Large intestine (tissue), 3 donors: Measurements from ENCODE around the gene CUL1. TPM values are rescaled to one million over a fixed set of nuclear protein-coding genes. Genes with fewer than 3 reads are reported as not detected.

Experiments used
- DNase-seq, 2 donors: peaks; one replicate each; pipeline versions ENCODE4 v3.0.0 to v3.0.0-alpha.2; 2013
- H3K27ac ChIP-seq: one replicate; pipeline ENCODE4 v1.5.1; 2013; ENCODE audit warnings: low read length
- H3K27me3 ChIP-seq: 2 replicates; pipeline ENCODE4 v1.6.1; 2013; ENCODE audit warnings: low read length; ENCODE audit not compliant: control insufficient read depth, insufficient read depth
- H3K36me3 ChIP-seq: 2 replicates; pipeline ENCODE4 v1.6.1; 2013; ENCODE audit warnings: low read length; ENCODE audit not compliant: control insufficient read depth, insufficient read depth
- H3K4me1 ChIP-seq: one replicate; pipeline ENCODE4 v1.6.1; 2013; ENCODE audit warnings: low read length; ENCODE audit not compliant: control insufficient read depth, insufficient read depth
- H3K4me3 ChIP-seq: one replicate; pipeline ENCODE4 v1.5.1; 2013; ENCODE audit warnings: low read length
- H3K9me3 ChIP-seq: one replicate; pipeline ENCODE4 v1.6.1; 2013; ENCODE audit warnings: mild to moderate bottlenecking, low read depth, low read length, moderate library complexity; ENCODE audit not compliant: control insufficient read depth
- WGBS: methylation state at CpG from one replicate; pipeline ENCODE4 v1.1.5; 2013; ENCODE audit warnings: low lambda C conversion rate; ENCODE audit not compliant: insufficient coverage; 5-methylcytosine and 5-hydroxymethylcytosine counted together
- polyA plus RNA-seq: library from polyadenylated mRNA; unstranded; fragments of 120-200 nt; gene quantifications from one replicate; pipeline ENCODE4 v1.2.1, GENCODE V29; 2013

The CUL1 gene
- polyA plus RNA-seq, 1 donor = 43.7 TPM

- Histone ChIP-seq H3K4me1 (no peaks in the 10 kb centered on the region), H3K4me3 (no peak overlapping the region), H3K36me3 (peaks cover 60% of the 10 kb centered on the region), H3K27me3 (no peaks in the 10 kb centered on the region), H3K9me3 (no peaks in the 10 kb centered on the region), H3K27ac (no peak overlapping the region)
- no peak for DNase-seq
- no CpG with 5 or more reads among the region's 15 CpGs for WGBS
Observed at GRCh38 chr7:148783801-148784527, 85.3 kb downstream of the CUL1 start.

DNA sequence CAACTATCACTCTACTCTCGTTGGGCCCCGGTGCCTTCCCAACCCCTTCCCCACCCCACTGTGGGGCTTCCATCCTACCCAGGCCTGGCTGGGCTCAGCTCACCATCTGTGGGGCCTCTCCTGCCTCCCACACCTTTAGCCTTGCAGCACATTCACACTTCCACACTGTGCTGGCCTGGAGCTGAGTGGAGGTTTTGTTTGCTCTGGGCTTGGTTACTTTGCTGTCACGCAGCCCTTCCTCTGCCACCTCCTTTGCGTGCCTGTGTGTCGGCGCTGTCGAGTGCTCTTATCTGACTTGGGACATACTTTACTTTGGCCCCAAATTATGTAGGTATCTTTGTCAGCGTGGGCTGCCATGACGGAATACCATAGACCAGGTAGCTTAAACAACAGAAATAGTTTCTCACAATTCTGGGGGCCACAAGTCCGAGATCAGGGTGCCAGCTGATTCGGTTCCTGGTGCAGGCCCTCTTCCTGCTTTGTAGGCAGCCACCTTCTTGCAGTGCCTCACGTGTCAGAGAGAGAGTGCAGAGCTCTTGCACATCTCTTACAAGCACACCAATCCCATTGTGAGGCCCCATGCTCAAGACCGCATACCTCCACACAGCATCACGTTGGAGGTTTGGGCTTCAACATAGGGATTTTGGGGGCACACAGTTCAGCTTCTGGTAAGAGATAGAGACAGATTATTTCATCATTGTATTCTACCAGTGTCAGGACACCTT, 89.0 kb downstream of the CUL1 start:
- DNase-seq = no peak
- H3K36me3 ChIP-seq = peaks cover 75% of the 10 kb centered on the region
- no peaks in the 10 kb centered on the region for H3K4me1 ChIP-seq
- no peaks in the 10 kb centered on the region for H3K27me3 ChIP-seq
- H3K9me3 ChIP-seq = no peaks in the 10 kb centered on the region
- no CpG with 5 or more reads among the region's 14 CpGs for WGBS
- no peak overlapping the region for H3K4me3 ChIP-seq
- H3K27ac ChIP-seq = no peak overlapping the region

DNA sequence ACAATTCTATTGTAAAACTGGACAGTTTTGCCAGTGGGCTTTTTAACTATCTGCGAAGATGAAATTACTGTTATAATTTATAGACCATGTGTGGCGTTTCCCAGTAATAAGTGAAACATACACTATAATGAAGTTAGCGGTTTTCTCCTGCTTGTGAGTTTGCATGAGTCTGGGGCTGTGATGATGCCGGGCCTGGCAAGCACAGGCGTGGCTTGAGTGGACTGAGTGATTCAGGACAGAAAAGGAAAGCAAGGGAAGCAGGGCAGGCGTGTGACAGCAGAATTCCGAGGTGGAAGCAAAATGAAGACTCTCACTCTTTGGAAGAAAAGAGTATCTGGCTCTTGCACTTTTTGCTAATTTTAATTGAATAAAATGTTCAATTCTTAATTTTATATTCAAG, 90.5 kb downstream of the CUL1 start:
- Histone ChIP-seq H3K9me3 (no peaks in the 10 kb centered on the region), H3K27ac (no peak overlapping the region), H3K4me1 (no peaks in the 10 kb centered on the region), H3K36me3 (peaks cover 74% of the 10 kb centered on the region), H3K4me3 (no peak overlapping the region), H3K27me3 (no peaks in the 10 kb centered on the region)
- DNase-seq = no peak
- 100% methylated on average over 2 of the region's 7 CpGs for WGBS

- H3K36me3 ChIP-seq = peaks cover 79% of the 10 kb centered on the region
- no CpG with 5 or more reads among the region's 8 CpGs for WGBS
Observed at GRCh38 chr7:148790131-148790726, 91.5 kb downstream of the CUL1 start.

DNA sequence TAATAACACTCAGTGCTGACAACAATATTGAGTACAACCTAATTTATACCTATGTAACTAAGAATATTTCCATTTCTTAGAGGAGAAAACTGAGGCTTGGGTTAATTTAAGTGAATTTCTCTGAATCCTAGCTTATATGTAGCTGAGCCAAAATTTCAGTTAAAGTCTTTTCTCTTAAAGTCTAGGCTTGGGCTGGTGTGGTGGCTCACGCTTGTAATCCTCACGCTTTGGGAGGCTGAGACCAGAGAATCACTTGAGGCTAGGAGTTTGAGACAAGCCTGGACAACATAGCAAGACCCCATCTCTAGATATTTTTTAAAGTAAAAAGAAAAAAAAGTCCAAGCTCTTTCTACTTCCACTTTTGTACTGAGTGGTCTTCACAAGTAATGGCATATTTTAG, 92.1 kb downstream of the CUL1 start:
- no peak overlapping the region for H3K4me3 ChIP-seq
- H3K4me1 ChIP-seq = no peaks in the 10 kb centered on the region
- WGBS = 100% methylated on average over 1 of the region's 2 CpGs
- DNase-seq = no peak
- H3K9me3 ChIP-seq = no peaks in the 10 kb centered on the region
- no peak overlapping the region for H3K27ac ChIP-seq
- H3K36me3 ChIP-seq = peaks cover 77% of the 10 kb centered on the region
- H3K27me3 ChIP-seq = no peaks in the 10 kb centered on the region

More at GRCh38 chr7:148790131-148790726, 91.5 kb downstream of the CUL1 start:
- Histone ChIP-seq H3K4me1 (no peaks in the 10 kb centered on the region), H3K4me3 (no peak overlapping the region), H3K27ac (no peak overlapping the region), H3K27me3 (no peaks in the 10 kb centered on the region), H3K9me3 (no peaks in the 10 kb centered on the region)
- no peak for DNase-seq

GRCh38 chr7:148791546-148791945, 92.8 kb downstream of the CUL1 start:
- Histone ChIP-seq H3K4me1 (no peaks in the 10 kb centered on the region), H3K36me3 (peaks cover 78% of the 10 kb centered on the region), H3K27ac (no peak overlapping the region), H3K9me3 (no peaks in the 10 kb centered on the region), H3K27me3 (no peaks in the 10 kb centered on the region), H3K4me3 (no peak overlapping the region)
- DNase-seq = no peak
- WGBS = no CpG with 5 or more reads among the region's 15 CpGs

DNA sequence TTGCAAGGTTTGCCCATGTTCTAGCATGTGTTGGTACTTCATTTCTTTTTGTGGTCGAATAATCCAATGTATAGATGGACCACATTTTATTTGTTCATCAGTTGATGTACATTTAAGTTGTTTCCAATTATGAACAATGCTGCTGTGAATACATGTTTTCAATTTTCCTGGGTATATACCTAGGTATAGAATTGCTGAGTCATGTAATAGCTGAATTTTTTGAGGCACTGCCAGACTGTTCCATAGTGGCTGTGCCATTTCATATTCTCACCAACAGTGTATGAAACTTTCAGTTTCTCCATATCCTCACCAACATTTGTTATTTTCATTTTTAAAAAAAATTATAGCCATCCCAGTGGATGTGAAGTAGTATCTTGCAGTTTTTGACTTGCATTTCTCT, 94.9 kb downstream of the CUL1 start:
- H3K9me3 ChIP-seq = no peaks in the 10 kb centered on the region
- no peaks in the 10 kb centered on the region for H3K27me3 ChIP-seq
- H3K36me3 ChIP-seq = peaks cover 80% of the 10 kb centered on the region
- WGBS = no CpG with 5 or more reads among the region's 1 CpG
- no peaks in the 10 kb centered on the region for H3K4me1 ChIP-seq
- no peak overlapping the region for H3K27ac ChIP-seq
- no peak for DNase-seq
- no peak overlapping the region for H3K4me3 ChIP-seq

GRCh38 chr7:148794476-148794875, 95.8 kb downstream of the CUL1 start:
- H3K27ac ChIP-seq = no peak overlapping the region
- H3K4me3 ChIP-seq = no peak overlapping the region
- H3K36me3 ChIP-seq = peaks cover 82% of the 10 kb centered on the region
- DNase-seq = no peak
- H3K4me1 ChIP-seq = no peaks in the 10 kb centered on the region
- H3K27me3 ChIP-seq = no peaks in the 10 kb centered on the region
- no peaks in the 10 kb centered on the region for H3K9me3 ChIP-seq
- WGBS = 100% methylated on average over 1 of the region's 3 CpGs

- Histone ChIP-seq H3K9me3 (no peaks in the 10 kb centered on the region), H3K4me3 (no peak overlapping the region), H3K27me3 (no peaks in the 10 kb centered on the region), H3K36me3 (peaks cover 82% of the 10 kb centered on the region), H3K4me1 (no peaks in the 10 kb centered on the region), H3K27ac (no peak overlapping the region)
- no peak for DNase-seq
- no CpG with 5 or more reads among the region's 10 CpGs for WGBS
Observed at GRCh38 chr7:148796841-148797240, 98.1 kb downstream of the CUL1 start.

DNA sequence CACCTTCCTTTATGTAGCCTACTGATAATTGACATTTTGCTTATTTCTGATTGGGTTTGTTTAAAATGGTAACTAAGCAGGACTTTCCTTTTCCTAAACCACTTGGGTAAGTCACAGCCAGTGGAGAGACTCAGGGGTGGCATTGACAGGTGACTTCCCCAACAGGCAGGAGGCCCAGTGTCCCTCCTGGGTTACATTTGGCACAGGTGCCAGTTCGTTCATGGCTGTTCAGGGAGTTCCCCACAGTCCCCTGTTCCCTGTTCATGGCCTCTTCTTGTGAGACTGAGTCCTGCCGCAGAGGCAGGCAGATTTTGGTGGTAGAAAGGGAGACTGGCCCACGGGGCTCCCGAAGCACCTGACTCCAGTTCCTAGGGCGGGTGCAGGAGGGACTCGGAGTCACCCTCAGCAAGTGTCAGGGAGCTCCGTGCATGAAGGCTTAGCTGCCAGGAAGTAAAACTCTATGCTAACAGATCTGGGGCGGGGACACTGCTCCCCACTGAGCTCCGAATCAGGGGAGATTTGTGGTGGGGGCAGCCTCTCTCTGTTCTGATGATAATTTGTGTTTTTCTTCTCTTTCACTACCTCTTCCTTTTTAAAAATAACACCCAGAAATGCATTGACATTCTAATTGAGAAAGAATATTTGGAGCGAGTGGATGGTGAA, 101.3 kb downstream of the CUL1 start:
- H3K4me1 ChIP-seq = no peaks in the 10 kb centered on the region
- H3K27ac ChIP-seq = no peak overlapping the region
- H3K36me3 ChIP-seq = peaks cover 78% of the 10 kb centered on the region
- H3K4me3 ChIP-seq = no peak overlapping the region
- no peak for DNase-seq
- WGBS = no CpG with 5 or more reads among the region's 10 CpGs
- H3K27me3 ChIP-seq = no peaks in the 10 kb centered on the region
- no peaks in the 10 kb centered on the region for H3K9me3 ChIP-seq
